Activated CD4-positive, alpha-beta T cell treated with anti-CD3 and anti-CD28 coated beads, Interleukin-10, Interleukin-2, amounts not matched to agents 100 ng/mL and 50 ng/mL, durations not matched to agents 16 hours and 8 hours (primary cell): ENCODE measurements around the gene AGFG1.
A peak's percentile ranks its signal among the peaks of the same experiment; 100 is the strongest.

Experiments
- DNase-seq: peaks from one replicate; pipeline ENCODE4 v3.0.0-alpha.2; 2020

The AGFG1 gene

GRCh38 chr2:227471924-227472264 is at the start of gene AGFG1:
TSS of gene AGFG1 (plus strand) at chr2:227472156. CDS start at chr2:227472422, 266 bp downstream.
- peak; percentile 92 for DNase-seq

DNA sequence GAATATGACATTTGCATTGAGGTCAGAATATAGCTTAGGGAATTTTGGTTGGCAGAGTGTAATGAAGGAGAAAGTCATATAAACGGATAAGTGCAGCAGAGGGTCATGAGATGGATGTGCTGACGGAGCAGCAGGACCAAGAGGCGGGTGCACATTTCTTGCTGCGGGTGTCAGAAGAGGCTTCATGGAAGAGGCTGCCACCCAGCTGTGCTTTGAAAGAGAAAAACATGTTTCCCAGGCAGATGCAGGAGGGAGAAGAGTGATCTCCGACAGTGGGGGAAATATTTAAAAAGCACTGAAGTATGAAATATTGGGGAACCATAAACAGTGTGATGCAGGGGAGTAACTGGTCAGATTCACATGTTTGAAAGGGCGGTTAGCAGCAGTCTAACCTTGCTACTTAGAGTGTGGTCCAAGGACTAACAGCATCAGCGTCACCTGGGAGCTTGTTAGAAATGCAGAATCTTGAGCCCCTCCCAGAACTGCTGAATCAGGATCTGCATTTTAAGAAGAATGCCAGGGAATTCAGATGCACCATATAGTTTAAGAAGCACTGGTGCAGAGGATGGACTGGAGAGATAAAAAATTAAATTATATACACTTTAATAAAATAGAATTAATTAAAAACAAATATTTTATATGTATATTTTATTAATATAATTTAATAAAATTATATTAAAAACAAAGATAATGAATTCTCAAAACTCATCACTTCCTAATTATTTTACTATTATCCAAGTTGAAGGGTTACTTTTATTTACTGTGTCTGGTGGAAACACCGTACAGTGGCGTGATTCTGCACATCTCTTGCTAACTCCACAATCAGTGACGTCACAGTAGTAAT is 48.1 kb upstream of the AGFG1 start:
- no peak for DNase-seq

GRCh38 chr2:227428731-227429285 is 43.1 kb upstream of the AGFG1 start:
- DNase-seq, result no peak

- DNase-seq, result no peak
Measured at GRCh38 chr2:227430639-227431038, 41.3 kb upstream of the AGFG1 start.

DNA sequence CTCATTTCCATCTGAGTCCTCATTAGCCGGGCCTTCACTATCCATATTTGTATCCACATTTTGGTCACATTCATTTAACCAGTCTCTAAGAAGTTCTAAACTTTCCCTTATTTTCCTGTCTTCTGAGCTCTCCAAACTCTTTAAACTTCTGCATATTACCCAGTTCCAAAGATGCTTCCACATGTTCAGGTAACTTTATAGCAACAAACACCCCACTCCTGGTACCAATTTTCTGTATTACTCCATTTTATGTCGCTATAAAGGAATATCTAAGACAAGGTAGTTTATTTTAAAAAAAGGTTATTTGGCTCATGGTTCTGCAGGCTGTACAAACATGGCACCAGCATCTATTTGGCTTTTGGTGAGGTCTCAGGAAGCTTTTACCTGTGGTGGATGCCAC is 38.8 kb upstream of the AGFG1 start:
- no peak for DNase-seq

DNA sequence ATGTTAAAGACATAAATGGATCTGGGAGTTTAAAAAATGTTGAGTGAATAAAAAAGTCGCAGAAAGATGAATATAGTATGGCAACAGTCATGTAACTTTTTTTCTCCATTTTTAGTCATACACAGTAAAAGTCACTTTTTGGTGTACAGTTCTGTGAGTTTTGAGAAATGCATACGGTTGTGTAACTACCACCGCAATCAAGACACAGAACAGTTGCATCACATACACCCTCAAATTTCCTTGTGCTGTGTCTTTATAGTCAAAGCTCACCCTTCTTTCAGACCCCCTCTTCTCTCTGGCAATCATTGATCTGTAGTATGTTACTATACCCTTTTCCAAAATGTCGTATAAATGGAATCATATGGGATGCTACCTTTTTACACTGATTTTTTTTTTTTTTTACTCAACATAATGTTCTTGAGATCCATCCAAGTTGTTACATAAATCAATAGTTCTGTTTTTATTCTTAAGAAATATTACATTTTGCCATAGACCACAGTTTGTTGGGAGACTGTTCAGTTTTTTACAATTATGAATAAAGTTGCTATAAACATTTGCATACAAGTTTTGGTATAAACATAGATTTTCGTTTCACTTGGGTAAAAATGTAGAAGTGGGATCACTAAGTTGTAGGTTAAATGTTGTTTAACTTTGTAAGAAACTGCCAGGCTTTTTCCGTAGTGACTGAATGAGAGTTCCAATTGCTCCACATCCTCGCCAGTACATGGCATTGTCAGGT is 35.4 kb upstream of the AGFG1 start:
- DNase-seq, result no peak

- DNase-seq, result no peak
Measured at GRCh38 chr2:227439214-227439613, 32.7 kb upstream of the AGFG1 start.

- no peak for DNase-seq
Measured at GRCh38 chr2:227442639-227443038, 29.3 kb upstream of the AGFG1 start.

DNA sequence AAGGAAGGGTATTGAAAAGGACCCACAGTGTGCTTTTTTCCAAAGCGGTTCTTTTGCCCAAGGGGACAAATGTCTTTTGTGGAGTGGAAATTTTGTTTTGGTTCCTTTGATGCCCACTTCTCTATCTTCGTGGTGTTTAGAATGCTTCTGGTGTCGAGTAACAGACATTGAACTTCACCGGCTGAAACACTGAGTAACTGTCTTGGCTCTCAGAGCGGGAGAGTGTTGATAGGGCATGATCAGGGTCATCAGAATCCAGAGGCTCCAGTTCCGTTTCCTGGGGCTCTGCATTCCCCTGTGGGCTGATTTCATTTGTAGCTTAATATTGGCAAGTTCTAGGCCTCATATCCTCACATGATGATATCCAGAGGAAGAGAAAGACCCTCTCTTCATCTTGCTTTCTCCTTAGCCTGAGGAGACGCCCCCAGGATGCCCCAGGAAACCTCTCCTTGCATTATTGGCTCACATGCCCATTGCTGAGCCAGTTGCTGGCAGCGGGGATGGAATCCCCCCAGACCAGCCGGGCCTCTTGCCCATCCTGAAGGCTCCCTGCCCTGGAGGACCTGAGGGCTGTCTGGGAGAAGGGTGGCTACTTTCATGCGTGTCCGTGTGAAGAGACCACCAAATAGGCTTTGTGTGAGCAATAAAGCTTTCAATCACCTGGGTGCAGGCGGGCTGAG is 27.9 kb upstream of the AGFG1 start:
- no peak for DNase-seq

DNA sequence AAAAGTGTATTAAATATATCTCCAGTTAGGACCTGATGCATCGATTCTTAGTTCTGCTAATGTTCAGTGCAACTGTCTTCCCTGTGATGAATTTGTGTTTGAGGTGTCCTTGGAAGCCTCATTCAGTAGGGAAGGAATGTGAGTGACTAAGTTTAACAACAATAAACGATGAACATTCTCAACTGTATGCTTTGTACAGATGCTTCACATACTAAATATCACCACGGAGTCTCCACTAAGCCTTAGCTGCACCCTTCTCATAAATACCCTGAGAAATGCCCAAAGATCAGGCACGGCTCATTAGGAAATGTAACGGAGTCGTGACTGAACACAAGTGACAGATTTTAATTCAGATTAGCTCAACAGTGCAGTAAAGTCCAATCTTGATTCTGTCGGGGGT is 24.4 kb upstream of the AGFG1 start:
- DNase-seq, result no peak

DNA sequence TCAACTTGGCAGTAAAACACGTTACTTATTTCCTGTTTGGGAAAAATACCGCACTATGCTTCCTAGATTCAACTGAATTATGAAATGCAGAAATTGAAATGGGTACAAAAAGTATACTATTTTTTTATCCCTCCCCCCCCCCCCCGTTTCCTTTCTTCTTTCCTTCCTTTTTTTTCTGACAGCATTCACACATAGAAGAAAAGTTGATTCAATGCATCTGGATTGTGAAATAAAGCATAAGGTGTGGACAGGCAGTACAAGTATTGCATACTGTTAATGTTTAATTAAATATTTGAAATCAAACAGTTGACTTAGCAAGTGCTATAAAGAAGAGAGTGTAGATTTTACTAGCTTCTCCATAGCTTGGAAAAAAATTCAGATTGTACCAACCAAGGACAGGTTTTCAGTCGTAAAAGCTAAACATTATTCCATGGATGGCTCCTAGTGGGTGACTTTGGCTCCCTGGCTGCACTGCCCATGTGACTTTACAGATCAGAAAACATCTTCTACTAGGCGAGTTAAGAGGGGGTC is 21.6 kb upstream of the AGFG1 start:
- DNase-seq, result no peak

GRCh38 chr2:227450926-227451654 is 20.9 kb upstream of the AGFG1 start:
- DNase-seq, result no peak

GRCh38 chr2:227451655-227451992 is 20.3 kb upstream of the AGFG1 start:
- no peak for DNase-seq

- DNase-seq, result no peak
Measured at GRCh38 chr2:227453810-227454209, 18.1 kb upstream of the AGFG1 start.

DNA sequence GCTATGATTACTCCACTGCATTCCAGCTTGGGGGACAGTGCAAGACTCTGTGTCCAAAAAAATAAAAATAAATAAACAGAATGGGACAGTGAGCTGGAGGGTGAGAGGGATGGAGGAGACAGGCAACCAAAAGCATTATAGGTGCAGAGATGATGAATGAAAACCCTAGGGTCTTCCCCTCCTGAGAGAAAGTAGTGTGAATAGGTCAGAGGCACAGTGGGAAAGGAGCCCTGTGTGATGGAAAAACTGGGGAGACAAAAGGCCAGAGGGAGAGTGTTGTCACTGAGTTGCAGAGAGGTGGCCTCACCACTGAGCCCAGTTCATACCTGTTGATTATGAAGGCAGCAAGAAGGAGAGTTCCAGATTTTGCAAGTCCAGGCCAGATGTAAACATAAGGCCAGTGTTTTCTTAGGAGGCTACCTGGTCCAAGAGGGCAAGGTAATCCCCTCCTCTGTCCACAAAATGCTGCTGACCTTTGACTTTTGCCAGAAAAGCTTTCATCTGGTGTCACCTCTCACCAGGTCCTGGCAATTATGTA is 17.6 kb upstream of the AGFG1 start:
- no peak for DNase-seq

DNA sequence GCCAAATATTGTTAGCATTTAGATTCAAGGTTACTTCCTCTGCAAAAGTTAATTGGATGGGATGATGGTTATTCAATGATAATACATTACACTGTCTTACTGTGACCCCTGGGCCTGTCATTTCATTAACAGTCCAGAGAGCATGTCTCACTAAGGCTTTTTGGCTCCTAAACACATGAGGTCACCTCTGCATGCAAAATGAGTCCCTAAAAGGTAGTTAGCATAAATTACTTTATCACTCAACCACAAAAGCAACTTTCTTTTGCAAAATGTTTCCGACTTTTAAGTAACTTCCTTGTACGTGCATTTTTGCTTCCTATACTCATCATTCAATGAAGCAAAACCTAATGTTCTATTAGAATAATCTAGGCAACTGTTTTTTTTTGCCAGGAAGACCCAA is 16.8 kb upstream of the AGFG1 start:
- DNase-seq, result no peak

DNA sequence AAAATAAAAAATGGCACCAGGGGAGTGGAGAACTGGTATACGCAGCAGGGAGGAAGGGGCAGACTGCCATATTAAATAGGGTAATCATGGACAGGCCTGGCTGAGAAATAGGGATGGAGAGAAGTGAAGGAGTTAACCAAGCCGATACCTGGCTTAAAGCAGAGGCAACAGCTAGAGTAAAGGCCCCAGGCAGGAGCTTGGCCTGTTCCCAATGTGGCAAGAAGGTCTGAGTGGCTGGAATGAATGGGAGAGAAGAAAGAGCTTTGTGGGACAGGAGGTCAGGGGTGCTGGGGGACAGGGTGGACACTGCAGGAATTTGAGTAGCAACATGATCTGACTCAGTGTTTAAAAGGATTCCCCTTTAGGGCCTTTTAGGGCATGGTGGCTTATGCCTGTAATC is 15.9 kb upstream of the AGFG1 start:
- DNase-seq, result no peak

- no peak for DNase-seq
Measured at GRCh38 chr2:227456772-227457171, 15.2 kb upstream of the AGFG1 start.

GRCh38 chr2:227460070-227460485 is 11.9 kb upstream of the AGFG1 start:
- peak; percentile 85 for DNase-seq

DNA sequence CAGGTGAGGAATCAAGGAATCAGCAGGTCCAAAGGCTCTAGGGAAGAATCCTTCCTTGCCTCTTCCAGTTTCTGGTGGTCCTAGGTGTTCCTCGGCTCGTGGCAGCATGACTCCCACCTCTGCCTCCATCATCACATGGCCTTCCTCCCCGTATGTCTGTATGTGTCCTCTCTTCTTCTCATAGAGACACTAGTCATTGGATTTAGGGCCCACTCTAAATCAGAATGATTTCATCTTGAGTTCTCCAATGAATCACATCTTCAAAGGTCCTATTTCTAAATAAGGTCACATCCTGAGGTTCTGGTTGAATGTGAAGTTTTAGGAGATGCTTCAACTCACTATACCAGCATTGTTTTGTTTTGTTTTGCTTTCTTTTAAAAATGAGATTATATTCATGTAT is 11.1 kb upstream of the AGFG1 start:
- peak; percentile 51 for DNase-seq

DNA sequence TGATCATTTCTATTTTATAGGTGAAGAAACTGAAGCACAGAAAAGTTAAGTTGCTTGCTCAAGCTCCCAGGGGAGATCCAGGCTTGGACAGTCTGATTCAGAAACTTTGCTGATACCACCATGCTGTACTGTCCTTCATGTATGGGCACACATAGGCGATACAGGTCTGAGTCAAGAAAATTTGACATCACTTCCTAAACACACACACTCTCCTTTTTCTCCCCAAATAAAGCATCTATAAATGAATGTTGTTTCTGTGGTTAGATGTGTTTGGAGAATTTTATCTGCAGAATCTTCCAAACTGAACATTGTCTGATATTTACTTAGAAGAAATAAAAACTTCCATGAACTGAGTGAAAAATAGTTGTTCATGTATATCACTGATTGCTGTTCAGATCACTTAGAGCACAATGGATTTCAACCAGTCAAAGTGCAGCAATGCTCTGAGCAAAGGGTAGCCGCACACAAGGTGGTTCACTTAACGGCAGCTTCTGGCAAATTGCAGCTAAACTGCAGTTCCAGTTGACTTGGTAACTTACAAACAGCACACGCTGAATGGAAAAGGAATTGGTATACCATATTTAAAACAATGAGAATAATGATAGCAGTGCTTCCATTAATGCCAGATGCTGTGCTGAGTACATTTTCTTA is 10.0 kb upstream of the AGFG1 start:
- peak; percentile 48 for DNase-seq

DNA sequence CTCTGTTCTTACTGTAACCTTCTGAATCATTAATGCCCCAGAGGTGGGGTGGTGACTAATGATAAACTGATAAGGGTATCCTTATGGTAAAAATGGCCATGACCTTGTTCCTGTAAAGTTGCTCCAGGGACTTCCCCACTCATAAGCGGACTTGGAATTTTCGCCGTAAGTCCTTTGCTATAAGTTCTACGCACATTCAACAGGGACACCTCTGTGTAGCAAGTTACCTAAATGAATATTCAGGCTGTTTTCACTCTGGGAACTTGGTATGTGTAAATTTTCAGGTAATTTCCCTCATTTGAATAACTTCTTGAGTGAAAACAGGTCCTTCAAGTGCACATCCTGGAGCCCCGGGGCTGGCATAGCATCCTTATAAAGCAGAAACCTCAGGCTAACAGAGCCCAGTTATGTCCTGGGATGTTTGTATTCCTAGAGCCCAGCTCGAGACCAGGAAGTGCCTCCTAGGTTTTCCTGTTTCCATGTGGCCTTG is 9.4 kb upstream of the AGFG1 start:
- peak; percentile 75 for DNase-seq
